C4-2B (cell line): ENCODE data around the gene KAZN.

Source experiments
- CTCF ChIP-seq: fragments of 450-650 bp; conservative IDR thresholded peaks from 2 replicates; pipeline ENCODE4 v1.5.1; 2017; ENCODE audit warnings: mild to moderate bottlenecking
- ZFX ChIP-seq: fragments of 450-650 bp; IDR thresholded peaks from 2 replicates; pipeline ENCODE4 v1.6.1; 2017

- TF ChIP-seq CTCF (no peak), ZFX (no peak)
Measured at GRCh38 chr1:14592004-14592631, 6.4 kb upstream of the KAZN start.
